NCI-H1930 (cell line): ENCODE results near the gene SLC28A1.
"Not testable (repeated sequence)": the region's sequence is repeated elsewhere in the genome, so short reads cannot be mapped to it uniquely, and the experiment has no call there.

Experiments used
- DNase-seq, 2 experiments: peaks; one replicate each; lab custom pipeline; 2025; lab: John Stamatoyannopoulos, UW

The SLC28A1 gene

GRCh38 chr15:84910928-84911623, 26.6 kb downstream of the SLC28A1 start:
- no peak for DNase-seq

- no peak for DNase-seq
Observed at GRCh38 chr15:84911879-84912660, 27.6 kb downstream of the SLC28A1 start.

GRCh38 chr15:84913360-84913723, 28.9 kb downstream of the SLC28A1 start:
- no peak for DNase-seq

- DNase-seq, result no peak
Observed at GRCh38 chr15:84914351-84914750, 29.9 kb downstream of the SLC28A1 start.

GRCh38 chr15:84914909-84915605, 30.6 kb downstream of the SLC28A1 start:
- DNase-seq, result peak in 1 of 2 experiments; percentile 5

GRCh38 chr15:84915606-84915958, 31.1 kb downstream of the SLC28A1 start:
- no peak for DNase-seq

- no peak for DNase-seq
Observed at GRCh38 chr15:84917452-84917851, 33.0 kb downstream of the SLC28A1 start.

- DNase-seq, result no peak
Observed at GRCh38 chr15:84919106-84919667, 34.7 kb downstream of the SLC28A1 start.

- no peak for DNase-seq
Observed at GRCh38 chr15:84921121-84921520, 36.7 kb downstream of the SLC28A1 start.

GRCh38 chr15:84922530-84922929, 38.1 kb downstream of the SLC28A1 start:
- DNase-seq, result no peak

- no peak for DNase-seq
Observed at GRCh38 chr15:84924077-84924731, 39.7 kb downstream of the SLC28A1 start.

- DNase-seq, result not testable (repeated sequence)
Observed at GRCh38 chr15:84924821-84925569, 40.5 kb downstream of the SLC28A1 start.

- no peak for DNase-seq
Observed at GRCh38 chr15:84925906-84926305, 41.4 kb downstream of the SLC28A1 start.

GRCh38 chr15:84926491-84927230, 42.2 kb downstream of the SLC28A1 start:
- DNase-seq, result no peak

- no peak for DNase-seq
Observed at GRCh38 chr15:84928843-84929168, 44.3 kb downstream of the SLC28A1 start.

GRCh38 chr15:84929795-84930603, 45.5 kb downstream of the SLC28A1 start:
- DNase-seq, result no peak

- DNase-seq, result no peak
Observed at GRCh38 chr15:84934942-84935729, 50.7 kb downstream of the SLC28A1 start.

GRCh38 chr15:84937144-84937543, 52.7 kb downstream of the SLC28A1 start:
- no peak for DNase-seq

- no peak for DNase-seq
Observed at GRCh38 chr15:84938726-84939125, 54.3 kb downstream of the SLC28A1 start.
